ENCODE measurements around the gene HPSE2. TPM values are rescaled to one million over a fixed set of nuclear protein-coding genes. Genes with fewer than 3 reads are reported as not detected.
A peak's percentile ranks its signal among the peaks of the same experiment; 100 is the strongest.

The HPSE2 gene
- total RNA-seq, 6 experiments from 2014 or later = 0.05 to 0.09 TPM; not detected in 4

GRCh38 chr10:98485959-98486358, 749.7 kb downstream of the HPSE2 start:
- Mint-ChIP-seq H3K36me3 (ENCODE audit: low read depth) (peaks cover 4% of the 10 kb centered on the region; the same call in 1 of the 2 replicates), H3K27me3 (ENCODE audit: insufficient read depth) (no peaks in the 10 kb centered on the region; the same call in 1 of the 2 replicates), H3K4me3 (peak overlapping the region; percentile 60), H3K9me3 (peaks cover 4% of the 10 kb centered on the region; the same call in 1 of the 2 replicates), H3K4me1 (ENCODE audit: low read depth) (peaks cover 72% of the 10 kb centered on the region), H3K27ac (peak overlapping the region; percentile 96)
- DNase-seq = peak; percentile 51
- peak; percentile 36 for TF ChIP-seq CTCF (IDR thresholded peaks at IDR 0.05)

- Mint-ChIP-seq H3K27me3 (ENCODE audit: insufficient read depth) (no peaks in the 10 kb centered on the region), H3K4me3 (no peak overlapping the region), H3K36me3 (ENCODE audit: low read depth) (peaks cover 4% of the 10 kb centered on the region; the same call in 1 of the 2 replicates)
Observed at GRCh38 chr10:98483658-98484057, 752.0 kb downstream of the HPSE2 start.

DNA sequence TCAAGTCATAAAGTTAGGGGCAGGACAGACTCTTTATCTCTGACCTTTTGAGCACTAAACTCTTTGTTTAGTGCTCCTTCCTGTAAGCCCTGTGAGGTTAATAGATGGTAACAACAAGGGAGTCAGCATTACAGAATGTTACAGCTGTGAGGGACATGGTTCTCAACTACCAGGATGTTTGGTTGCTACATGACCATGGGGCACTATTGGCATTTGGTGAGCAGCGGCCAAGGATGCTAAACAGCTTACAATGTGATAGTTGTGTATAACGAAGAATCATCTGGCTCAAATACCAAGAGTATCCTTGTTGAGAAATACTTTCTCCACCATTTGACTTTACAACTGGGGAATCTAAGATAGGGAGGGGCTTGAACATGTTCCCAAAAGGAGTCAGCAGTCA, 753.6 kb downstream of the HPSE2 start:
- H3K4me1 Mint-ChIP-seq (ENCODE audit: low read depth) = peaks cover 56% of the 10 kb centered on the region
- H3K36me3 Mint-ChIP-seq (ENCODE audit: low read depth) = peaks cover 4% of the 10 kb centered on the region; the same call in 1 of the 2 replicates
- TF ChIP-seq CTCF (IDR thresholded peaks at IDR 0.05) = no peak
- DNase-seq = no peak
- H3K27me3 Mint-ChIP-seq (ENCODE audit: insufficient read depth) = no peaks in the 10 kb centered on the region
- peaks cover 4% of the 10 kb centered on the region; the same call in 1 of the 2 replicates for H3K9me3 Mint-ChIP-seq
- H3K27ac Mint-ChIP-seq = no peak overlapping the region
- H3K4me3 Mint-ChIP-seq = no peak overlapping the region

More at GRCh38 chr10:98483658-98484057, 752.0 kb downstream of the HPSE2 start:
- Mint-ChIP-seq H3K27ac (no peak overlapping the region), H3K9me3 (peaks cover 4% of the 10 kb centered on the region; the same call in 1 of the 2 replicates), H3K4me1 (ENCODE audit: low read depth) (peaks cover 63% of the 10 kb centered on the region)
- DNase-seq = no peak
- TF ChIP-seq CTCF (IDR thresholded peaks at IDR 0.05) = no peak

- peaks cover 4% of the 10 kb centered on the region; the same call in 1 of the 2 replicates for H3K36me3 Mint-ChIP-seq (ENCODE audit: low read depth)
- TF ChIP-seq CTCF (IDR thresholded peaks at IDR 0.05) = no peak
- no peak overlapping the region for H3K4me3 Mint-ChIP-seq
- no peak overlapping the region for H3K27ac Mint-ChIP-seq
- H3K27me3 Mint-ChIP-seq (ENCODE audit: insufficient read depth) = no peaks in the 10 kb centered on the region
- DNase-seq = no peak
- H3K4me1 Mint-ChIP-seq (ENCODE audit: low read depth) = peaks cover 50% of the 10 kb centered on the region
- peaks cover 4% of the 10 kb centered on the region; the same call in 1 of the 2 replicates for H3K9me3 Mint-ChIP-seq
Observed at GRCh38 chr10:98481404-98481945, 754.2 kb downstream of the HPSE2 start.

GRCh38 chr10:98478430-98479222, 757.0 kb downstream of the HPSE2 start:
- peak; percentile 42 for DNase-seq
- H3K4me1 Mint-ChIP-seq (ENCODE audit: low read depth) = peaks cover 43% of the 10 kb centered on the region
- H3K9me3 Mint-ChIP-seq = no peaks in the 10 kb centered on the region
- TF ChIP-seq CTCF (IDR thresholded peaks at IDR 0.05) = no peak
- no peaks in the 10 kb centered on the region for H3K27me3 Mint-ChIP-seq (ENCODE audit: insufficient read depth)
- no peak overlapping the region for H3K4me3 Mint-ChIP-seq
- no peaks in the 10 kb centered on the region for H3K36me3 Mint-ChIP-seq (ENCODE audit: low read depth)
- H3K27ac Mint-ChIP-seq = peak overlapping the region; percentile 83
